AG04450 (cell line): Measurements from ENCODE around the gene FFAR2. TPM values are rescaled to one million over a fixed set of nuclear protein-coding genes. Genes with fewer than 3 reads are reported as not detected.

Source experiments
- CTCF ChIA-PET: fragments of 300-600, 350-600 bp; formaldehyde crosslinking; extraction: SDS; loops from one replicate; lab custom pipeline; 2022; ENCODE audit warnings: antibody characterized with exemption, inconsistent platforms; lab: Charles Lee
- POLR2A ChIA-PET: fragments of 350-600 bp; formaldehyde crosslinking; extraction: SDS; loops from one replicate; lab custom pipeline; 2021; ENCODE audit warnings: antibody characterized with exemption, inconsistent platforms; lab: Yijun Ruan, JAX
- DNase-seq: peaks from one replicate; pipeline ENCODE4 v3.0.0-alpha.2; 2011; ENCODE audit warnings: low read depth, low spot score
- H3K27ac ChIP-seq: one replicate; pipeline ENCODE4 v1.5.1; 2012; ENCODE audit warnings: low read depth, low read length, control low read depth
- H3K27me3 ChIP-seq: one replicate; pipeline ENCODE4 v1.6.0; 2012; ENCODE audit warnings: low read length; ENCODE audit not compliant: control insufficient read depth, insufficient read depth
- H3K4me3 ChIP-seq: 2 replicates; pipeline ENCODE4 v1.5.1; 2011; ENCODE audit warnings: mild to moderate bottlenecking, low read depth, low read length, control low read depth
- H3K9me3 ChIP-seq: 2 replicates; pipeline ENCODE4 v1.5.1; 2012; ENCODE audit warnings: low read length; ENCODE audit not compliant: control insufficient read depth, insufficient read depth
- CTCF ChIP-seq: IDR thresholded peaks from 2 replicates; pipeline ENCODE4 v1.5.1; 2011; ENCODE audit warnings: low read depth, low read length, control low read depth, inconsistent platforms
- polyA plus RNA-seq: library from polyadenylated mRNA; depleted of rRNA; stranded (reverse); fragments of >200 nt; gene quantifications from 2 replicates; pipeline ENCODE4 v1.2.3, GENCODE V29; 2011

The FFAR2 gene
- polyA plus RNA-seq, 1 experiment = not detected

DNA sequence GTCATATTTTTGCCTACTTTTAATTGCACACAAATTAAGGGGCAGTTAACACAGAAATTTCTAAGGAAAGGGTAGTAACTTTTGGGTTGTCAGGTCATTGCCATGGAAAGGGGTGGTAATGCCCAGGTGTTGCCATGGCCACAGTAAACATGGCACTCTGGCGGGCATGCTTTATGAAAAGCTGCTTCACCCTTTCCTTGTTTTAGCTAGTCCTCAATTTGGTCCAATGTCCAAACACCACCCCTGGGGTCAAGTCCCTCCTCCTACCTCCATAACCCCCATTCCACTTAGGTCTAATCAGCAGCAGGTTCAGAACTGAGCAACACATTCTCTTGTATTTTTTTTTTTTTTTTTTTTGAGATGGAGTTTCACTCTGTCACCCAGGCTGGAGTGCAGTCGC, 6.6 kb downstream of the FFAR2 start:
- ChIA-PET CTCF (no interaction called here), POLR2A (no interaction called here)
- DNase-seq = no peak
- H3K27ac ChIP-seq = no peak overlapping the region
- TF ChIP-seq CTCF = no peak
- H3K27me3 ChIP-seq = peaks cover 2% of the 10 kb centered on the region
- no peak overlapping the region for H3K4me3 ChIP-seq
- H3K9me3 ChIP-seq = no peaks in the 10 kb centered on the region; the same call in 1 of the 2 replicates

DNA sequence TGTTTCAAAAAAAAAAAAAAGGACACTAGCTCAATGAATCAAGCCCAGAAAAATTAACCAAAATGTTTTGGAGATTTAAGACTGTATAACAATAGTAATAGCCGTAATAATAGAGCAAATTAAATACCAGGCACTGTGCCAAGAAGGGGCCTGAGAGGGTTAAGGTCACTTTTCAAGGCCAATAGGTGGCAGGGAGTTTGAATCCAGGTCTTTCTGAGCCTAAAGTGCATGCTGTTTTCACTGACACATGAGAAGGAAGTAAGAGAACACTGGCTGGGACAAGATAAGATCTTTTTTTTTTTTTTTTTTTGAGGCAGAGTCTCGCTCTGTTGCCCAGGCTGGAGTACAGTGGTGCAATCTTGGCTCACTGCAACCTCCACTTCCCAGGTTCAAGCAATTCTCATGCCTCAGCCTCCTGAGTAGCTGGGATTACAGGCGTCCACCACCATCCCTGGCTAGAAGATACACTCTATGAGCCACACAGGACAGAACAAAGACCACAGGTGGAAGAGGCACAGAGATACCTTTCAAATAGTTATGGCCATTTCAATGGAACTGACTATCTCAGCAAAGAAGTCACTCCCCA, 7.7 kb downstream of the FFAR2 start:
- Histone ChIP-seq H3K4me3 (no peak overlapping the region), H3K27me3 (no peaks in the 10 kb centered on the region), H3K27ac (no peak overlapping the region), H3K9me3 (no peaks in the 10 kb centered on the region)
- no peak for DNase-seq
- no peak for TF ChIP-seq CTCF
- ChIA-PET POLR2A (no interaction called here), CTCF (no interaction called here)

GRCh38 chr19:35457173-35457572, 9.1 kb downstream of the FFAR2 start:
- POLR2A ChIA-PET = no interaction called here
- DNase-seq = no peak
- no peak for TF ChIP-seq CTCF
- Histone ChIP-seq H3K9me3 (no peaks in the 10 kb centered on the region), H3K4me3 (no peak overlapping the region), H3K27ac (no peak overlapping the region), H3K27me3 (no peaks in the 10 kb centered on the region)
- CTCF ChIA-PET = no interaction called here

DNA sequence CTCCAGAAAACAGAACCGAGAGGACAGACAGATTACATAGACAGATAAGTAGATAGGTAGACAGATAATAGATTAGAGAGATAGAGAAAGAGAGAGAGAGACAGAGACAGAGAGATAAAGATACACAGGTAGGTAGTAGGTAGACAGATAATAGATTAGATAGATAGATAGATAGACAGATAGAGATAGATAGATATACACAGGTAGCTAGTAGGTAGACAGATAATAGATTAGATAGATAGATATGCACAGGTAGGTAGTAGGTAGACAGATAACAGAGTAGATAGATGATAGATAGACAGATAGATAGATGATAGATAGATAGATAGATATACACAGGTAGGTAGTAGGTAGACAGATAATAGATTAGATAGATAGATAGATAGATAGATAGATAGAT, 10.1 kb downstream of the FFAR2 start:
- H3K27ac ChIP-seq = no peak overlapping the region
- ChIA-PET CTCF (interaction anchor here (1.3 kb wide), 1 partner anchor 37 kb away, joined by 3 read pairs; no protein-coding TSS in a partner anchor), POLR2A (no interaction called here)
- no peaks in the 10 kb centered on the region for H3K9me3 ChIP-seq
- no peak for TF ChIP-seq CTCF
- no peak for DNase-seq
- no peak overlapping the region for H3K4me3 ChIP-seq
- H3K27me3 ChIP-seq = no peaks in the 10 kb centered on the region

DNA sequence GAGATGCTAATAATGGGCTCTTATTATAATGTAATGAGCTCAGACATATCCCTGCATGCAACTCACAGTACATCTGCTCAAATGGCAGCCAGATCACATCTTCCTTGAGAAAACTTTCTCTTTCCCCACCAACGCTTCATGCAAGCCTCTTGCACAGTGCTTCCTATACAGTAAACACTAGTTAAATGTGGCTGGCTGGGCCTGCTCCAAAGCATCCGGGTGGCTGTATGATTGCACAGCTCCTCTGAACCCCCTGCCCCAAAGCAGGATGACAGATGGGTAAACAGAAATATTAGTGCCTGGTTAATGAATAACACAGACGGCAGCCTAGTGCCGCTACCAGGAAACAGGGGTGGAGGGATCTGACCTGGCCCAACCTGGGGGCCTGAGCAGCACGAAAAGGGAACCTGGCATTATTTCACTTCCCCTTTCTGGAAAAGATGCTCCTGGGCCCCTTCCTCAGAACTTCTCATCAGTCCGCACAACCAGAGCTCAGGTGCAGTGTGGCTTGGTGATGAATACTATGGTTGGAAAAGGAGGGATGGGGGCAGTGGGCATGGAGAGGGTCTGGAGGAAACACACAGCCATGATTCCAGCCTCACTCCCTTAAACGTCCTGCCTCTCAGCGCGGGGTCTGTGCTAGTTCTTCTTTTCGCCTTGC, 10.8 kb downstream of the FFAR2 start:
- DNase-seq = no peak
- Histone ChIP-seq H3K27ac (no peak overlapping the region), H3K27me3 (no peaks in the 10 kb centered on the region), H3K4me3 (no peak overlapping the region), H3K9me3 (no peaks in the 10 kb centered on the region)
- TF ChIP-seq CTCF = no peak
- POLR2A ChIA-PET = no interaction called here
- CTCF ChIA-PET = interaction anchor here (1.3 kb wide), 1 partner anchor 36 kb away, joined by 3 read pairs; no protein-coding TSS in a partner anchor
